HFF-Myc (cell line): ENCODE measurements around the gene POP7.
"Not testable (repeated sequence)": the region's sequence is repeated elsewhere in the genome, so short reads cannot be mapped to it uniquely, and the experiment has no call there.

Experiments
- DNase-seq: peaks from one replicate; pipeline ENCODE4 v3.0.0-alpha.2; 2011; ENCODE audit warnings: low read depth; ENCODE audit errors: extremely low read depth
- H3K4me3 ChIP-seq: replicated peaks from 2 replicates; pipeline ENCODE4 v1.5.1; 2011; ENCODE audit warnings: low read depth, mild to moderate bottlenecking, control low read depth, low read length
- TF ChIP-seq, protein P1 (sequence below): IDR thresholded peaks from 2 replicates; pipeline ENCODE4 v1.5.1; 2012; ENCODE audit warnings: mild to moderate bottlenecking, low read depth, low read length, control low read depth; ENCODE audit errors: missing control alignments

POP7 gene

DNA sequence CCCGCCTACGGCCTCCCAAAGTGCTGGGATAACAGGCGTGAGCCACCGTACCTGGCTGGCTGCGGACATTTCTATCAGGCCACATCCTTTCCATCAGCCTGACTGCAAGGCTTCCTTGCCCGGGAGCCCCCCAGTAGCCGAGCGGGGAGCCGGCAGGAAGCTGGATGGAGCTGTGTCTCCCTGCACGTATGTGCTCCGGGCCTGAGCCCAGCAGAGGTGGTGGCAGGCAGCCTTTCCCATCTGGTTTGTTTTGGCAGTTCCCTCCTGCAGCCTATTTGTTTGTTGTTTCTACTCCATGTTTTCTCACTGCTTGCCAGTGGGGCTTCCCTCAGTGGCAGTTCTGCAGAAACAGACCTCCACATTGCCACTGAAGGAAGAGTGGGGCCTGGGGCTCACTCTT lies 5.4 kb downstream of the POP7 start:
- DNase-seq, result no peak
- no peak overlapping the region for H3K4me3 ChIP-seq
- TF ChIP-seq, protein P1, sequence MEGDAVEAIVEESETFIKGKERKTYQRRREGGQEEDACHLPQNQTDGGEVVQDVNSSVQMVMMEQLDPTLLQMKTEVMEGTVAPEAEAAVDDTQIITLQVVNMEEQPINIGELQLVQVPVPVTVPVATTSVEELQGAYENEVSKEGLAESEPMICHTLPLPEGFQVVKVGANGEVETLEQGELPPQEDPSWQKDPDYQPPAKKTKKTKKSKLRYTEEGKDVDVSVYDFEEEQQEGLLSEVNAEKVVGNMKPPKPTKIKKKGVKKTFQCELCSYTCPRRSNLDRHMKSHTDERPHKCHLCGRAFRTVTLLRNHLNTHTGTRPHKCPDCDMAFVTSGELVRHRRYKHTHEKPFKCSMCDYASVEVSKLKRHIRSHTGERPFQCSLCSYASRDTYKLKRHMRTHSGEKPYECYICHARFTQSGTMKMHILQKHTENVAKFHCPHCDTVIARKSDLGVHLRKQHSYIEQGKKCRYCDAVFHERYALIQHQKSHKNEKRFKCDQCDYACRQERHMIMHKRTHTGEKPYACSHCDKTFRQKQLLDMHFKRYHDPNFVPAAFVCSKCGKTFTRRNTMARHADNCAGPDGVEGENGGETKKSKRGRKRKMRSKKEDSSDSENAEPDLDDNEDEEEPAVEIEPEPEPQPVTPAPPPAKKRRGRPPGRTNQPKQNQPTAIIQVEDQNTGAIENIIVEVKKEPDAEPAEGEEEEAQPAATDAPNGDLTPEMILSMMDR, result no peak

- H3K4me3 ChIP-seq, result no peak overlapping the region
- TF ChIP-seq, protein P1, result no peak
- no peak for DNase-seq
These were observed 8.8 kb downstream of the POP7 start for GRCh38 chr7:100714725-100715124.

GRCh38 chr7:100717073-100717472 lies 11.2 kb downstream of the POP7 start:
- H3K4me3 ChIP-seq, DNase-seq: not testable (repeated sequence)

DNA sequence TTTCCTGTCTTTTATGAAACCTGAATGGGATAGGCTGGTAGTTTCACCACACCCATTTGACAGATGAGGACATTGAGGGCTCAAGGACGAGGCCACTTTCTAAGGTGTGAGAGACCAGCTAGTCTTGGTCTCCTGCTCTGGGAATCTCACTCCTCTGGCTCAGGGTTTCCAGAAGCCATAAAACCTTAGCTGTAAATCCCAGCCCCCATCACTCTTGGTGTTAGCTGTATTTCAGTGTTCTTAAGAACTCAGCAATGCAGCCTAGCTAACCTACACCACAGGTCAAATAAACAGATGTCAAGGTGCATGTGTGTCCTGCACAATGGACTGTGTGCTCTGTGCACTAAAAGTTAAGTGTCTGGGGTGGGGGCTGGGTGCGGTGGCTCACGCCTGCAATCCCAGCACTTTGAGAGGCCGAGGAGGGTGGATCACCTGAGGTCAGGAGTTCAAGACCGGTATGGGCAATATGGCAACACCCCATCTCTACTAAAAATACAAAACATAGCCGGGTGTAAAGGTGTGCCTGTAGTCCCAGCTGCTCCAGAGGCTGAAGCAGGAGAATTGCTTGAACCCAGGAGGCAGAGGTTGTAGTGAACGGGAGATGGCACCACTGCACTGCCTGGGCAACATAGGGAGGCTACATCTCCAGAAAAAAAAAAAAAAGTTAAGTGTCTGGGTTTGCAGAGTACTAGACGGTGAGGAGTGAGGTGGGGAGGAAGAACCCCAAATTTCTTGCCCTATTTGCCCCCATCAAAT lies 13.8 kb downstream of the POP7 start:
- no peak overlapping the region for H3K4me3 ChIP-seq
- TF ChIP-seq, protein P1, result peak; percentile 47
- no peak for DNase-seq

- TF ChIP-seq, protein P1, result no peak
- no peak for DNase-seq
- no peak within 1 kb of the TSS for H3K4me3 ChIP-seq
These were observed 14.4 kb downstream of the POP7 start, which contains the start of gene EPO for GRCh38 chr7:100720279-100720670. EPO (plus strand) TSS chr7:100720468; CDS start chr7:100720981, 513 bp downstream.

GRCh38 chr7:100720671-100721504 lies 15.0 kb downstream of the POP7 start:
- no peak overlapping the region for H3K4me3 ChIP-seq
- DNase-seq, result no peak
- TF ChIP-seq, protein P1, result no peak

DNA sequence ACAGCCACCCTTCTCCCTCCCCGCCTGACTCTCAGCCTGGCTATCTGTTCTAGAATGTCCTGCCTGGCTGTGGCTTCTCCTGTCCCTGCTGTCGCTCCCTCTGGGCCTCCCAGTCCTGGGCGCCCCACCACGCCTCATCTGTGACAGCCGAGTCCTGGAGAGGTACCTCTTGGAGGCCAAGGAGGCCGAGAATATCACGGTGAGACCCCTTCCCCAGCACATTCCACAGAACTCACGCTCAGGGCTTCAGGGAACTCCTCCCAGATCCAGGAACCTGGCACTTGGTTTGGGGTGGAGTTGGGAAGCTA lies 15.5 kb downstream of the POP7 start:
- DNase-seq, result no peak
- TF ChIP-seq, protein P1, result no peak
- no peak overlapping the region for H3K4me3 ChIP-seq
